ENCODE data around the gene TMA16.

The TMA16 gene

GRCh38 chr4:163565226-163566135 lies 71.0 kb downstream of the TMA16 start:
- DNase-seq: no peak

- no peak for DNase-seq
Measured at GRCh38 chr4:163566257-163566796, 71.8 kb downstream of the TMA16 start.

DNA sequence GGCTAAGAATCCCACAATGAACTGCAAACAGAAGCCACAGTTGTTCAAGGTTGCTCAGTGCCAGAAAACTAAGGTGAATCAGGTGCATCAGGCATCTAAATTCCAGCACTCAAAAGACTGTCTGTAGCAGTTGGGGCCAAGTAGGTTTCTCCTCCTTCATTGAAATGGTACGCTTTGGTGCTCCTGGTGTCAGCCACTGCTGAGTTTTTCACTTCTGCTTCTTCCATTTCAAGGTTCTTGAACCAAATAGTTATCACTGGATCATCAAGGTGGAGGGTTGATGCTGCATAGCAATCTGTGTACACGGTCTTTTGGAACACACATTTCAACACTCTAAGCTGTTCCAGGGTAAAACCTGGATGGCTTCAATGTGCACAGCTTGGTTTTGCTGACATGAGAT lies 74.4 kb downstream of the TMA16 start:
- no peak for DNase-seq

All from fibroblast of upper back skin (primary cell).